ENCODE results near the gene RIC1. TPM values are rescaled to one million over a fixed set of nuclear protein-coding genes. Genes with fewer than 3 reads are reported as not detected.

RIC1 gene
- total and polyA plus RNA-seq, 9 donors = 13.4 to 20.7 (median 16.4) TPM

- Histone ChIP-seq H3K36me3 (ENCODE audit: control insufficient read depth, insufficient read depth, low read length) (peaks cover 20% of the 10 kb centered on the region), H3K27ac (ENCODE audit: low read length) (no peak overlapping the region), H3K27me3 (ENCODE audit: control insufficient read depth, insufficient read depth, low read length) (no peaks in the 10 kb centered on the region)
Observed at GRCh38 chr9:5784526-5785315, 155.8 kb downstream of the RIC1 start.

GRCh38 chr9:5786370-5787127 is 157.6 kb downstream of the RIC1 start:
- WGBS (ENCODE audit: insufficient coverage) = 100% methylated on average over 4 of the region's 6 CpGs
- Histone ChIP-seq H3K27ac (ENCODE audit: low read length) (no peak overlapping the region), H3K9me3 (replicated peaks; ENCODE audit: control insufficient read depth, low read depth, low read length) (peaks cover 7% of the 10 kb centered on the region), H3K4me1 (ENCODE audit: control insufficient read depth, insufficient read depth, low read length) (no peaks in the 10 kb centered on the region), H3K36me3 (ENCODE audit: control insufficient read depth, insufficient read depth, low read length) (peaks cover 12% of the 10 kb centered on the region), H3K27me3 (ENCODE audit: control insufficient read depth, insufficient read depth, low read length) (no peaks in the 10 kb centered on the region), H3K4me3 (ENCODE audit: low read length) (no peak overlapping the region)
- no peak for DNase-seq

More at GRCh38 chr9:5784526-5785315, 155.8 kb downstream of the RIC1 start:
- no CpG with 5 or more reads among the region's 4 CpGs for WGBS (ENCODE audit: insufficient coverage)
- Histone ChIP-seq H3K4me3 (ENCODE audit: low read length) (no peak overlapping the region), H3K9me3 (replicated peaks; ENCODE audit: control insufficient read depth, low read depth, low read length) (peaks cover 10% of the 10 kb centered on the region), H3K4me1 (ENCODE audit: control insufficient read depth, insufficient read depth, low read length) (no peaks in the 10 kb centered on the region)
- DNase-seq = no peak

DNA sequence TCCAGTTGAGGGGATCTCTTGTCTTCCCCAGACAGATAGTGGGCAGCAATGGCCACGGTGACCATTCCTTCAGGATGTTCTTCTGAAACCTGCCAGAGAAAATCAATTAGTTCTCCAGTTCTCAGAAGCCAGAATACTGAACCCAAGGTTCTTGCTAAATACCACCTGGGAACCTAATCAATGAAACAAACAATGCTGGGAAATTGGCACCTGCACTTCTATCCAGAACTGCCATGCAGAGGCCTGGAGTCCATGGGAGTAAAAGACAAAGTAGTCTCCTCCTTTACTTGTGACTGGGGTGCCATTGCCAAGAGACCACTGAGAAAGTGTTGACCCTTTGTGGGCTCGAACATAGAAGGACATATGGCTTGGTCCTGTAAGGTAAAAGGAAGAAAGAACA is 158.3 kb downstream of the RIC1 start:
- H3K27ac ChIP-seq (ENCODE audit: low read length) = no peak overlapping the region
- H3K4me3 ChIP-seq (ENCODE audit: low read length) = no peak overlapping the region
- WGBS (ENCODE audit: insufficient coverage) = 100% methylated on average over 1 of the region's 2 CpGs
- H3K4me1 ChIP-seq (ENCODE audit: control insufficient read depth, insufficient read depth, low read length) = no peaks in the 10 kb centered on the region
- no peaks in the 10 kb centered on the region for H3K27me3 ChIP-seq (ENCODE audit: control insufficient read depth, insufficient read depth, low read length)
- peaks cover 12% of the 10 kb centered on the region for H3K36me3 ChIP-seq (ENCODE audit: control insufficient read depth, insufficient read depth, low read length)
- H3K9me3 ChIP-seq (replicated peaks; ENCODE audit: control insufficient read depth, low read depth, low read length) = peaks cover 5% of the 10 kb centered on the region
- DNase-seq = no peak

DNA sequence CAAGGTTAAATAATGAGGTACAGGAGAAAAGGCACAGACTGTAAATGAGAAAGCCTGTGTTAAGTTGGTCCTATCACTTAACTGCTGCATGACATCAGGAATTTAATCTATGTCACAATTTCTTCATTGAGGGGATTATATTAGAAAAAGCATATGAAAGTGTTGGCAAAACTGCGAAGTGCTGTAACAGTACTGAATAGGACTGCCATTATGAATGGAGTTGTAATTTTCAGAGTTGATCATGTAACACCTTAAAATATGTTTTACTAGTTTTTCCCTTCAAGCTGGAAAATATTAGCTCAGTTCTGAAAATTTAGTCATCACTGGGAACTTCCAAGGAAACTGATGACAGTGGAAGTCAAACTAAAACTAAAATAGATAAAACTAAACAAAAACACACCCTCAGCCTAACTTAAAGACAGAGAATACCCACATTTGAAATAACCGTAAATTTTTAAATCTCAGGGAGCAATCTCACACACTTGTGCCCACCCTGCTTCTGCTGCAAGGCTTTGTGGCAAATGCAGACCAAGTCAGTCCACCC is 158.9 kb downstream of the RIC1 start:
- peaks cover 12% of the 10 kb centered on the region for H3K36me3 ChIP-seq (ENCODE audit: control insufficient read depth, insufficient read depth, low read length)
- no peaks in the 10 kb centered on the region for H3K27me3 ChIP-seq (ENCODE audit: control insufficient read depth, insufficient read depth, low read length)
- H3K27ac ChIP-seq (ENCODE audit: low read length) = no peak overlapping the region
- H3K4me3 ChIP-seq (ENCODE audit: low read length) = no peak overlapping the region
- peaks cover 2% of the 10 kb centered on the region for H3K9me3 ChIP-seq (replicated peaks; ENCODE audit: control insufficient read depth, low read depth, low read length)
- DNase-seq = no peak
- H3K4me1 ChIP-seq (ENCODE audit: control insufficient read depth, insufficient read depth, low read length) = no peaks in the 10 kb centered on the region
- WGBS (ENCODE audit: insufficient coverage) = 60% methylated on average over 1 of the region's 2 CpGs

DNA sequence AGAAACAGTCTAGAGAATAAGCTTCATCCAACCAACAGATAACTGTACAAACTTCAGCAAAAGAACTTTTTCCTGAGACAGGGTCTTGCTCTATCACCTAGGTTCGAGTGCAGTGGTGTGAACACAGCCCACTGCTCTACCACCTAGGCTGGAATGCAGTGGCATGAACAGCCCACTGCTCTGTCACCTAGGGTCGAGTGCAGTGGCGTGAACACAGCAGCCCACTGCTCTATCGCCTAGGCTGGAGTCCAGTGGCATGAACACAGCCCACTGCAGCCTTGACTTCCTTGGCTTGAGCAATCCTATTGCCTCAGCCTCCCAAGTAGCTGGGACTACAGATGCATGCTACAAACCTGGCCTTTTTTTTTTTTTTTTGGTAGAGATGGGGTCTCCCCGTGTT is 160.6 kb downstream of the RIC1 start:
- Histone ChIP-seq H3K27me3 (ENCODE audit: control insufficient read depth, insufficient read depth, low read length) (no peaks in the 10 kb centered on the region), H3K9me3 (replicated peaks; ENCODE audit: control insufficient read depth, low read depth, low read length) (peaks cover 2% of the 10 kb centered on the region), H3K36me3 (ENCODE audit: control insufficient read depth, insufficient read depth, low read length) (peaks cover 12% of the 10 kb centered on the region), H3K4me1 (ENCODE audit: control insufficient read depth, insufficient read depth, low read length) (no peaks in the 10 kb centered on the region), H3K27ac (ENCODE audit: low read length) (no peak overlapping the region), H3K4me3 (ENCODE audit: low read length) (no peak overlapping the region)
- DNase-seq = no peak
- 93% methylated on average over 4 of the region's 5 CpGs for WGBS (ENCODE audit: insufficient coverage)

- Histone ChIP-seq H3K27ac (ENCODE audit: low read length) (no peak overlapping the region), H3K27me3 (ENCODE audit: control insufficient read depth, insufficient read depth, low read length) (no peaks in the 10 kb centered on the region), H3K9me3 (replicated peaks; ENCODE audit: control insufficient read depth, low read depth, low read length) (peaks cover 2% of the 10 kb centered on the region), H3K4me1 (ENCODE audit: control insufficient read depth, insufficient read depth, low read length) (no peaks in the 10 kb centered on the region), H3K4me3 (ENCODE audit: low read length) (no peak overlapping the region), H3K36me3 (ENCODE audit: control insufficient read depth, insufficient read depth, low read length) (peaks cover 6% of the 10 kb centered on the region)
- peak; percentile 61 for DNase-seq
- no CpG with 5 or more reads among the region's 1 CpG for WGBS (ENCODE audit: insufficient coverage)
Observed at GRCh38 chr9:5790923-5791322, 162.0 kb downstream of the RIC1 start.

DNA sequence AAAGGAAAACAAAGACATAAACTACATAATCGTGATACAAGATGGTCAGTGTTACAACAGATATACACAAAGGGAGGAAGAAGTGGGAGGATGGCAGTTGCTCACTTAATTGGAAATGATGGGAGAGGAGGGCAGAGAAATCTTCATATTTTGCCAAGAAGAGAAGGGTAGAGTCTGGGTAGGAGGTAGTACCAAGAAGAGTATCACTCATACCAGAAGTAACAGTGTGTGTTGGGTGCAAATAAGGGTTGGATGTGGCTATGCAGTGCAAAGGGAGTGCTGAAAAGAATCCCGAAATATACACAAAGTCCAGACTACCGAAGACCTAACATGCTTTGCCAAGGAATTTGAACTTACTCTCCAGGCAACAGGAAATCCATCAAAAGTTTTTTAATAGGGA is 163.0 kb downstream of the RIC1 start:
- no peaks in the 10 kb centered on the region for H3K4me1 ChIP-seq (ENCODE audit: control insufficient read depth, insufficient read depth, low read length)
- no peaks in the 10 kb centered on the region for H3K27me3 ChIP-seq (ENCODE audit: control insufficient read depth, insufficient read depth, low read length)
- H3K9me3 ChIP-seq (replicated peaks; ENCODE audit: control insufficient read depth, low read depth, low read length) = peaks cover 2% of the 10 kb centered on the region
- H3K27ac ChIP-seq (ENCODE audit: low read length) = no peak overlapping the region
- peaks cover under 1% of the 10 kb centered on the region for H3K36me3 ChIP-seq (ENCODE audit: control insufficient read depth, insufficient read depth, low read length)
- WGBS (ENCODE audit: insufficient coverage) = no CpG with 5 or more reads among the region's 3 CpGs
- H3K4me3 ChIP-seq (ENCODE audit: low read length) = no peak overlapping the region
- no peak for DNase-seq

DNA sequence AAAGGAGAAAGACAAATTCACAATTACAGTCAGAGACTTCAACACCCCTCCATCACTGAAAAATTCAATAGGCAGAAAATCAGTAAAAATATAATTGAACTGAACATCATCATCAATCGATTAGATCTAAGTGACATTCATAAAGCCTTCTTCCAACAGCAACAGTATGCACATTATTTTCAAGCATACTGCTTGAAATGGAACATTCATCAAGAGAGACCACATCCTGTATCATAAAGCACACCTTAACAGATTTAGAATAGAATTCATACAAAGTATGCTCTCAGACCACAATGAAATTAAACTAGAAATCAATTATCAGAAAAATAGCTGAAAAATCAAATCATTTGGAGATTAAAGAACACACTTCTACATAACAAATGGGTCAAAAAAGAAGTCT is 164.9 kb downstream of the RIC1 start:
- Histone ChIP-seq H3K4me3 (ENCODE audit: low read length) (no peak overlapping the region), H3K36me3 (ENCODE audit: control insufficient read depth, insufficient read depth, low read length) (no peaks in the 10 kb centered on the region), H3K27ac (ENCODE audit: low read length) (no peak overlapping the region), H3K4me1 (ENCODE audit: control insufficient read depth, insufficient read depth, low read length) (no peaks in the 10 kb centered on the region), H3K27me3 (ENCODE audit: control insufficient read depth, insufficient read depth, low read length) (no peaks in the 10 kb centered on the region), H3K9me3 (replicated peaks; ENCODE audit: control insufficient read depth, low read depth, low read length) (peaks cover 2% of the 10 kb centered on the region)
- no peak for DNase-seq
- no CpG with 5 or more reads among the region's 1 CpG for WGBS (ENCODE audit: insufficient coverage)

GRCh38 chr9:5796298-5796697 is 167.4 kb downstream of the RIC1 start:
- H3K27me3 ChIP-seq (ENCODE audit: control insufficient read depth, insufficient read depth, low read length) = no peaks in the 10 kb centered on the region
- WGBS (ENCODE audit: insufficient coverage) = no CpG with 5 or more reads among the region's 2 CpGs
- H3K4me3 ChIP-seq (ENCODE audit: low read length) = no peak overlapping the region
- peaks cover 2% of the 10 kb centered on the region for H3K9me3 ChIP-seq (replicated peaks; ENCODE audit: control insufficient read depth, low read depth, low read length)
- H3K36me3 ChIP-seq (ENCODE audit: control insufficient read depth, insufficient read depth, low read length) = no peaks in the 10 kb centered on the region
- DNase-seq = no peak
- no peaks in the 10 kb centered on the region for H3K4me1 ChIP-seq (ENCODE audit: control insufficient read depth, insufficient read depth, low read length)
- no peak overlapping the region for H3K27ac ChIP-seq (ENCODE audit: low read length)

DNA sequence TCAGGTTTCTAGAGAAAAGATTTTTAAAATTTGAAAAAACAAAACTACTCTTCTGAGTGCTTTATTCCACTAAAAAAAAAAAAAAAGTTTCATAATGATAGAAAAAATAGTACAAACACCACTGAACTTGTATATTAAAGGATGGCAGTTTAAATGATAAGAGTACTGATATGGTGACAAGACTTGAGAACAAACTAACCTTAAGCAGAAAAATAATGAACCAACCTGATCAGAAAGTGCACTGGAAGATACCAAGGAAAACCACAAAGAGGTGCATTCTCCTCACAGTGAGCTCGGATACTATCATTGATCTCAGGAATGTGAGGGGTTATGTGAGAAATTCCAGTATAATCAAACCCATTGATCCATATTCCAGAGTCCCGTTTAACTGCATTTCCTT is 169.7 kb downstream of the RIC1 start:
- no peak for DNase-seq
- Histone ChIP-seq H3K4me3 (ENCODE audit: low read length) (no peak overlapping the region), H3K4me1 (ENCODE audit: control insufficient read depth, insufficient read depth, low read length) (no peaks in the 10 kb centered on the region), H3K9me3 (replicated peaks; ENCODE audit: control insufficient read depth, low read depth, low read length) (no peaks in the 10 kb centered on the region), H3K36me3 (ENCODE audit: control insufficient read depth, insufficient read depth, low read length) (no peaks in the 10 kb centered on the region), H3K27me3 (ENCODE audit: control insufficient read depth, insufficient read depth, low read length) (no peaks in the 10 kb centered on the region), H3K27ac (ENCODE audit: low read length) (no peak overlapping the region)
- no CpG with 5 or more reads among the region's 2 CpGs for WGBS (ENCODE audit: insufficient coverage)
